ENCODE measurements around the gene TRHDE.

TRHDE gene

GRCh38 chr12:72273851-72274351 lies 1.7 kb downstream of the TRHDE start:
- DNase-seq = no peak

- no peak for DNase-seq
These were observed 2.8 kb downstream of the TRHDE start for GRCh38 chr12:72274931-72275330.

GRCh38 chr12:72275526-72275925 lies 3.4 kb downstream of the TRHDE start:
- no peak for DNase-seq

GRCh38 chr12:72276181-72276805 lies 4.1 kb downstream of the TRHDE start:
- no peak for DNase-seq

GRCh38 chr12:72277415-72277814 lies 5.2 kb downstream of the TRHDE start:
- DNase-seq = no peak

GRCh38 chr12:72278894-72279293 lies 6.7 kb downstream of the TRHDE start:
- no peak for DNase-seq

- no peak for DNase-seq
These were observed 9.0 kb downstream of the TRHDE start for GRCh38 chr12:72281126-72281525.

GRCh38 chr12:72282721-72283120 lies 10.6 kb downstream of the TRHDE start:
- no peak for DNase-seq

GRCh38 chr12:72285861-72286260 lies 13.7 kb downstream of the TRHDE start:
- DNase-seq = no peak

- no peak for DNase-seq
These were observed 14.4 kb downstream of the TRHDE start for GRCh38 chr12:72286526-72286925.

GRCh38 chr12:72288436-72288835 lies 16.3 kb downstream of the TRHDE start:
- no peak for DNase-seq

- DNase-seq = no peak
These were observed 16.7 kb downstream of the TRHDE start for GRCh38 chr12:72288911-72289310.

- DNase-seq = no peak
These were observed 17.5 kb downstream of the TRHDE start for GRCh38 chr12:72289633-72290032.

- no peak for DNase-seq
These were observed 19.0 kb downstream of the TRHDE start for GRCh38 chr12:72291175-72291574.

- DNase-seq = no peak
These were observed 21.5 kb downstream of the TRHDE start for GRCh38 chr12:72293701-72294100.

GRCh38 chr12:72295101-72295500 lies 22.9 kb downstream of the TRHDE start:
- no peak for DNase-seq

- DNase-seq = no peak
These were observed 23.6 kb downstream of the TRHDE start for GRCh38 chr12:72295744-72296143.

GRCh38 chr12:72296389-72296788 lies 24.2 kb downstream of the TRHDE start:
- no peak for DNase-seq

- DNase-seq = no peak
These were observed 25.5 kb downstream of the TRHDE start for GRCh38 chr12:72297666-72298065.

GRCh38 chr12:72300728-72301127 lies 28.6 kb downstream of the TRHDE start:
- DNase-seq = no peak

- DNase-seq = no peak
These were observed 32.6 kb downstream of the TRHDE start for GRCh38 chr12:72304751-72305150.

GRCh38 chr12:72307229-72307628 lies 35.1 kb downstream of the TRHDE start:
- DNase-seq = no peak

GRCh38 chr12:72311946-72312345 lies 39.8 kb downstream of the TRHDE start:
- DNase-seq = no peak

GRCh38 chr12:72313806-72314205 lies 41.6 kb downstream of the TRHDE start:
- no peak for DNase-seq

- DNase-seq = no peak
These were observed 43.7 kb downstream of the TRHDE start for GRCh38 chr12:72315858-72316257.
